Aorta (tissue), 5 donors: ENCODE measurements around the gene NCLN. TPM values are rescaled to one million over a fixed set of nuclear protein-coding genes. Genes with fewer than 3 reads are reported as not detected.

ENCODE experiments used
- ATAC-seq: fragments of 200-7000 bp; cut with Tn5 transposase; one replicate; pipeline ENCODE4 v1.9.1; 2022; ENCODE audit warnings: moderate library complexity; ENCODE audit not compliant: low FRiP score
- DNase-seq, 2 donors: peaks; one replicate each; pipeline ENCODE4 v3.0.0-alpha.2; 2020
- H3K27ac ChIP-seq, 2 donors: one replicate each; pipeline ENCODE4 v1.5.1; 2013; ENCODE audit warnings: low read length in 2 of 2, mild to moderate bottlenecking in 2 of 2, moderate library complexity in 2 of 2, control low read depth in 1 of 2, inconsistent platforms in 1 of 2, low read depth in 1 of 2
- H3K27me3 ChIP-seq, 2 donors: one replicate each; pipeline ENCODE4 v1.6.1; 2013; ENCODE audit warnings: control low read depth in 1 of 2, low read length in 1 of 2, mild to moderate bottlenecking in 1 of 2, moderate library complexity in 1 of 2; ENCODE audit not compliant: insufficient read depth in 2 of 2, control insufficient read depth in 1 of 2
- H3K36me3 ChIP-seq, 2 donors: one replicate each; pipeline ENCODE4 v1.6.1; 2013; ENCODE audit warnings: control low read depth in 1 of 2, low read length in 1 of 2, mild to moderate bottlenecking in 1 of 2; ENCODE audit not compliant: insufficient read depth in 2 of 2, control insufficient read depth in 1 of 2
- H3K4me1 ChIP-seq, 2 donors: one replicate each; pipeline ENCODE4 v1.6.1; 2013; ENCODE audit warnings: low read length in 2 of 2, control low read depth in 1 of 2, mild to moderate bottlenecking in 1 of 2, moderate library complexity in 1 of 2; ENCODE audit not compliant: insufficient read depth in 2 of 2, control insufficient read depth in 1 of 2
- H3K4me3 ChIP-seq, 2 donors: one replicate each; pipeline ENCODE4 v1.5.1; 2013; ENCODE audit warnings: low read length in 2 of 2, control low read depth in 1 of 2, mild to moderate bottlenecking in 1 of 2
- H3K9me3 ChIP-seq: one replicate; pipeline ENCODE4 v1.6.1; 2013; ENCODE audit warnings: mild to moderate bottlenecking, low read length; ENCODE audit not compliant: control insufficient read depth
- WGBS, 2 donors: extraction: QIAGEN DNeasy Blood & Tissue Kit; methylation state at CpG; one replicate each; pipeline ENCODE4 v1.1.7; 2013; 5-methylcytosine and 5-hydroxymethylcytosine counted together
- intact Hi-C, 2 donors: fragments of 100-400 bp; cut with DNase I; formaldehyde crosslinking; loops; one replicate each; pipeline versions ENCODE4 v1.14.2 to v1.15.0; 2022
- polyA plus RNA-seq, 2 donors: library from polyadenylated mRNA; stranded (reverse); fragments of 200-250 nt; gene quantifications; one replicate each; pipeline ENCODE4 v1.2.3, GENCODE V29; 2013
- total RNA-seq, 2 donors: library from RNA; stranded (reverse); fragmentation: NEBNext Ultra II Directional; extraction: Animal tissue kit (Norgen Biotek cat#: 25700); gene quantifications; one replicate each; pipeline ENCODE4 v1.2.1, GENCODE V29; 2021
- donor health status: healthy with polysubstance abuse.
- donor health status: Bipolar disorder and iron deficiency.
- donor health status: DM: no; HTN: no; CAD: no.
- donor health status: DM: no; HTN: no; CAD: no.
- donor health status: DM: yes; HTN: yes; CAD: no.

NCLN gene
- total and polyA plus RNA-seq, 4 donors: 14.7 to 47.0 (median 27.8) TPM

DNA sequence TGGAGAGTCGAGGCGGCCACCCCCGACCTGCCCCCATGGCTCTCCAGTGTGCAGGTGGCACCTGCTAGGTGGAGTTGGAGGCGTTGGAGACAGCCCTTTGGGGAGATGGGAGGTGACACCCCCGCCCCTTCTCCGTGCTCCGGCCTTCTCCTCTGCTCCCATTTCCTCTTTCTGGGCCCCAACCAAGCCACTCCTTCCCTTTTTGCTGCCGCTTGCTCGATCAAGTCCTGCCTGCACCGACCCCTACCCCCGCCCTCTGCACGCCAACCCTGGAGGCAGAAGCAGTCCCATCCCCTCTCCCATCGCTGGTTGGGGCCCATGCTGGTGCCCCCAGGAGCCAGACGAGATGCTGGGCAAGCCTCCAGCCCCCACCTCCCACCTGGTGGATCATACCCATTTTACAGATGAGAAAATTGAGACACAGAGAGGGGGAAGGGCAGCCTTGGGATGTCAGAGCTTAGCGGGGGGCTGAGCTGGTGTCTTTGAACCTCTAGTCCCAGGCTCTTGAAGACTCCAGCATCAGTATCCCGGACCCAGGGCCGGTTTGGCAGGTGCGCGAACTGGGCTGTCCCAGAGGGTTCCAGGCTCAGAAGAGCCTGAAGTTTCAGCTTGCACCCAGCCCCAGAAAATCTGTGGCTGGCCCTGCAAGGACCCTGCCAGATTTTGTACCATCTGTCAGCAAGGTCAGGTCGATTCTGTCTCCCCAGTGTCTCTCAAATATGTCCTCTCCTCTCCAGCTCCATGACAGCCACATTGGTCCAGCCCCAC, 39.6 kb upstream of the NCLN start:
- Histone ChIP-seq H3K9me3 (no peaks in the 10 kb centered on the region), H3K4me3 (no peak overlapping the region), H3K27me3 (no peaks in the 10 kb centered on the region), H3K4me1 (no peaks in the 10 kb centered on the region), H3K27ac (no peak overlapping the region), H3K36me3 (no peaks in the 10 kb centered on the region)
- ATAC-seq: peak; percentile 30
- intact Hi-C loops: no loop called here
- peak in 1 of 2 donors; percentile 85 for DNase-seq
- 71 to 73% methylated on average over 20 of the region's 20 CpGs for WGBS, 2 donors

DNA sequence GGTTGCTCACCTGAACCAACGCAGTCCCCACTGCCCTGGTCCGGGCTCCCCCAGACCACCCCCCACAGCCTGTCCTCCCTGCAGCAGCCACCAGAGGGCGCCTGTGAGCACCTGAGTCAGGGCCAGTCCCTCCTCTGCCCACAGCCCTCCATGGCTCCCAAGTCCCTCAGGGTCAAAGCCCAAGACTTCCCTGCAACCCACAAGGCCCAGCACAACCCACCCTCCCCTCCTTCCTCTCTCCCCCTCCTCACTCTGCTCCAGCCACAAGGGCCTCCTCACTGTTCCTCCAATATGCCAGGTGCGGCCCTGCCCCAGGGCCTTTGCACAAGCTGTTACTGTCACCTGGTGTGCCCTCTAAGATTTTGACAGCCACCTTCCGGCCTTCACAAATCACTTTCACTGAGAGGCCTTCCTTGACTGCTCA, 39.0 kb upstream of the NCLN start:
- H3K36me3 ChIP-seq: no peaks in the 10 kb centered on the region
- intact Hi-C loops: no loop called here
- H3K9me3 ChIP-seq: no peaks in the 10 kb centered on the region
- H3K4me1 ChIP-seq: no peaks in the 10 kb centered on the region
- DNase-seq (peak; percentile 60 to 85), ATAC-seq (no peak)
- no peak overlapping the region for H3K4me3 ChIP-seq
- no peak overlapping the region for H3K27ac ChIP-seq
- 64 to 67% methylated on average over 5 of the region's 5 CpGs for WGBS, 2 donors
- no peaks in the 10 kb centered on the region for H3K27me3 ChIP-seq

DNA sequence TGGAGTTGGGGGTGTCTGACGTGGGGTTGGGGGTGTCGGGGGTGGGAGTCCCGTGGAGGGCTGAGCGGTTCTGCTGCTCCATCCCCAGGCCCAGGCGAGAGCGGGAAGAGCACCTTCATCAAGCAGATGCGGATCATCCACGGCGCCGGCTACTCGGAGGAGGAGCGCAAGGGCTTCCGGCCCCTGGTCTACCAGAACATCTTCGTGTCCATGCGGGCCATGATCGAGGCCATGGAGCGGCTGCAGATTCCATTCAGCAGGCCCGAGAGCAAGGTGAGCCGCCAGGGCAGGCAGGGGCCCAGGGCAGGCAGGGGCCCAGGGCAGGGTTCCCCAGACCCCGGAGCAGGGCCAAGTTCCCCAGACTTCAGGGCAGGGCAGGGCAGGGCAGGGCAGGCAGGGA, 37.2 kb upstream of the NCLN start:
- H3K36me3 ChIP-seq: no peaks in the 10 kb centered on the region
- no peaks in the 10 kb centered on the region for H3K9me3 ChIP-seq
- ATAC-seq: no peak
- DNase-seq: no peak
- no peak overlapping the region for H3K4me3 ChIP-seq
- H3K27me3 ChIP-seq: no peaks in the 10 kb centered on the region
- H3K27ac ChIP-seq: no peak overlapping the region
- H3K4me1 ChIP-seq: no peaks in the 10 kb centered on the region
- intact Hi-C loops: no loop called here
- 80 to 85% methylated on average over 20 of the region's 20 CpGs for WGBS, 2 donors

DNA sequence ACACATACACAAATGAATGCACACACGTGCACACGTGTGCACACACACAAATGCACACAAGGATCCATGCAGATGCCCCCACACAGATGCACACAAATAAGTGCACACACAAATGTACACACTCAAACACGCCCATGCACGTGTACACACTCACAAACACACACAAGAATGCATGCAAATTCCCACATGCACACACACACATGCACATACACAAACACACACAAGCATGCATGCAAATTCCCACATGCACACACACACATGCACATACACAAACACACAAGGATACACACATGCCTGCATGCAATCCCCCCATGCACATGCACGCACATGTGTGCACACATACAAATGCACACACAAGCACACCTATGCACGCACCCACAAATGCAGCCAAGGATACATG, 36.6 kb upstream of the NCLN start:
- WGBS, 2 donors: 89 to 94% methylated on average over 6 of the region's 6 CpGs
- no peak overlapping the region for H3K4me3 ChIP-seq
- no peak for ATAC-seq
- no peak overlapping the region for H3K27ac ChIP-seq
- H3K27me3 ChIP-seq: no peaks in the 10 kb centered on the region
- no peaks in the 10 kb centered on the region for H3K4me1 ChIP-seq
- H3K36me3 ChIP-seq: no peaks in the 10 kb centered on the region
- no peaks in the 10 kb centered on the region for H3K9me3 ChIP-seq
- intact Hi-C loops: no loop called here
- peak; percentile 21 to 32 for DNase-seq

DNA sequence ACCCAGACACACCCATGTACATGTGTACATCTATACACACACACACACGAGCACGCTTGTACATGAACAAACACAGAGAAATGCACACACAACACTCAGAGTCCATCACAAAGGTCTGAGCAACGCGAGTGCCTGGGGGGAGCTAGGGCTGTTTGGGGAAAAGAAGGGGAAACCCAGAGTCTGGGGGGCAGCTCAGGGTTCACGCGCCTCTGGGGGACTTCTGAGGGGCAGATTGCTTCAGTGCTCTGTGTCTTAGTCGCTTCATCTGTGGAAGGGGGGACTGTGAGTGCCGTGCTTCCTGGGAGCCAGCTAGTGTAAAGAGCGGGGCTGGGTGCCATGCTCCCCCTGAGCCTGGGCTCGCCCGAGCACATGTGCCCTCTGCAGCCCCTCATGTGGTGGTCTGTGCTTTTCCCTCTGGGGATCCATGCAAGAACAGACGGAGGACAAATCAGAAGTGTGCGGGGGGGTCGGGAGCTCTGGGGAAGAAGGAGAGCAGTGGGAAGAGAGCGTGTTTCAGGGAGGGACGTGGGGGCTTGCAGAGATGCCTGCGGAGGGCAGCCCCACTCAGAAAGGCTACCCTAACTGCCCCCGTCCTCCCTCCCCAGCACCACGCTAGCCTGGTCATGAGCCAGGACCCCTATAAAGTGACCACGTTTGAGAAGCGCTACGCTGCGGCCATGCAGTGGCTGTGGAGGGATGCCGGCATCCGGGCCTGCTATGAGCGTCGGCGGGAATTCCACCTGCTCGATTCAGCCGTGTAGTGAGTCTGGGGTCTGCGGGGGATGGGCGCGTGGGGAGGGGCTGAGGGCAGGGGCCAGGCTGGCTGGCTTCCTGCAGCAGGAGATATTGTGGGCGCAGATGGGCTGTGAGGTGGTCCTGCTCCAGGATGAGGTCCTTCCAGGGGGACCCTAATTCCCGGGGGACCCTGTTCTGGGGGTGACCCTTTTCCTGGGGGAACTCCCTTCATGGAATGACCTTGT, 35.9 kb upstream of the NCLN start:
- Histone ChIP-seq H3K4me3 (no peak overlapping the region), H3K9me3 (no peaks in the 10 kb centered on the region), H3K27me3 (no peaks in the 10 kb centered on the region), H3K27ac (no peak overlapping the region), H3K36me3 (no peaks in the 10 kb centered on the region), H3K4me1 (no peaks in the 10 kb centered on the region)
- DNase-seq (peak; percentile 48 to 67), ATAC-seq (no peak)
- whole genome bisulfite sequencing, 2 donors: 53 to 54% methylated on average over 35 of the region's 35 CpGs
- intact Hi-C loops: no loop called here

DNA sequence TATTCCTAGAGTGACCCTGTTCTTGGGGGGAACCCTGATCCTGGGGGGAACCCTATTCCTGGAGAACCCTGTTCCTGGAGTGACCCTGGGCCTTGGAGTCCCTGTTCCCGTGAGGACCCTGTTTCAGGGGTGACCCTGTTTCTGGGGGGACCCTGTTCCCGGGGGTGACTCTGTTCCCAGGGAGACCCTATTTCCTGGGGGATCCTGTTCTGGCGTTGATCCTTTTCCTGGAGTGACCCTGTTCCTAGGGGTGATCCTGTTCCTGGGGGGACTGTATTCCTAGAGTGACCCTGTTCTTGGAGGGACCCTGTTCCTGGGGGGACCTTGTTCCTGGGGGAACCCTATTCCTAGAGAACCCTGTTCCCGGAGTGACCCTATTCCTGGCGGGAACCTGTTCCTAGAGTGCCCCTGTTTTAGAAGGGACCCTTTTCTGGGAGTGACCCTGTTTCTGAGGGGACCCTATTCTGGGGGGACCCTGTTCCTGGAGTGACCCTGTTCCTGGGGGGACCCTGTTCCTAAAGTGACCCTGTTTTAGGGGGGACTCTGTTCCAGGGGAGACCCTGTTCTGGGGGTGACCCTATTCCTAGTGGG, 34.9 kb upstream of the NCLN start:
- H3K27me3 ChIP-seq: no peaks in the 10 kb centered on the region
- H3K36me3 ChIP-seq: no peaks in the 10 kb centered on the region
- no peak overlapping the region for H3K27ac ChIP-seq
- H3K4me1 ChIP-seq: no peaks in the 10 kb centered on the region
- WGBS, 2 donors: 75 to 78% methylated on average over 5 of the region's 5 CpGs
- no peaks in the 10 kb centered on the region for H3K9me3 ChIP-seq
- peak in 1 of 2 donors; percentile 27 for DNase-seq
- intact Hi-C loops: no loop called here
- no peak for ATAC-seq
- no peak overlapping the region for H3K4me3 ChIP-seq

DNA sequence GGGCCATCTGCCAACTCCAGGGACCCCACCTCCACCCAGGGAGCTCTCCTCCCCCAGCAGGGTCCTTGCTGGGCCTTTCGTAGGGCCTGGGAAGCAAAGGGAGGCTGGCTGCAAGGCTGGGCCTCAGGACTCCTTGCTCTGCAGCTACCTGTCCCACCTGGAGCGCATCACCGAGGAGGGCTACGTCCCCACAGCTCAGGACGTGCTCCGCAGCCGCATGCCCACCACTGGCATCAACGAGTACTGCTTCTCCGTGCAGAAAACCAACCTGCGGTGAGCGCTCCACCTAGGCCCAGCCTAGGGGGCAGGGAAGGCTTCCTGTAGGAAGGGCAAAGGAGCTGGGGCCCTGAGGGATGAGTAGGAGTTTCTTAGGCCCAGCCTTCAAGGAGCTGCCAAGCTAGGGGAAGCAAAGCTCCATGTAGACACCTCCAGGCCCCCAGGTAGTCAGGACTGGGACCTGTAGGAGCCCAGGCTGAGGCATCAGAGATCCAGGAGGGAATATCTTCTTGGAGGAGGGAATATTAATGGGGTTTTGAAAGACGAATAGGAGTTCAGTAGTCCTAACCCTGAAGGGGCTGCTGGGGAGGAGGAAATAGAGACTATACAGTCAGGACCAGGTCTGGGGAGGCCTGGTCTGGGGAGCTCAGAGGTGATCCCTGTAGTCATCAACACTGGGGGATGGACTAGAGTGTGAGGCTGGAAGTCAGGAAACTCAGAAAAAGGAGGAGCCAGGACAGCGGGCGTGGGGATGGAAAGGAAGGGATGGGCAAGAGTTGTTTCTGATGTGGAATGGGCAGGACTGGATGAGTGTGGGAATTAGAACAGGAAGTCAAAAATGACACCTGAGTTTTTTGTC, 33.9 kb upstream of the NCLN start:
- H3K9me3 ChIP-seq: no peaks in the 10 kb centered on the region

DNA sequence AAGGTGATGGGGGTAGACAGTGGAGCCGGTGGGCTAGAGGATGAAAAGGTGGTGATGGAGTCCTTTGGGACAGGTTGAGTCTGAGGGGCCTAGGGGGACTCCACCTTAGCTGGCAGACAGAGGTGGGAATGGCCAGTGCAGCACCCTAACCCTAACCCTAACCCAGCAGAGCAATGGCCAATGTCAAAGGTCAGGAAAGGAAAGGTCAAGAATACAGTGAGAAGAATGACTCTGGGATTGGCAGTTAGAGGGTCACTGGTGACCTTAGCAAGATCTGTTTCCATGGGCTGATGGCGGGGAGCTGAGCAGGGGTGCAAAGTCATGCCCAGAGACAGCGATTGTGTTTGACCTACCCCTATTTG, 33.3 kb upstream of the NCLN start:
- Histone ChIP-seq H3K27ac (no peak overlapping the region), H3K4me3 (no peak overlapping the region), H3K9me3 (no peaks in the 10 kb centered on the region), H3K36me3 (no peaks in the 10 kb centered on the region), H3K27me3 (no peaks in the 10 kb centered on the region), H3K4me1 (no peaks in the 10 kb centered on the region)
- intact Hi-C loops: no loop called here
- ATAC-seq: no peak
- peak; percentile 9 to 49 for DNase-seq
- 90% methylated on average over 3 of the region's 3 CpGs for WGBS, 2 donors

More for the DNA sequence above, 33.9 kb upstream of the NCLN start:
- H3K27me3 ChIP-seq: no peaks in the 10 kb centered on the region
- WGBS, 2 donors: 77 to 81% methylated on average over 14 of the region's 14 CpGs
- no peak overlapping the region for H3K4me3 ChIP-seq
- intact Hi-C loops: no loop called here
- no peak overlapping the region for H3K27ac ChIP-seq
- ATAC-seq: no peak
- no peaks in the 10 kb centered on the region for H3K4me1 ChIP-seq
- H3K36me3 ChIP-seq: no peaks in the 10 kb centered on the region
- peak; percentile 41 to 43 for DNase-seq
